Stimulated activated memory B cell treated with anti-CD40 and anti-IgM and Interleukin-4, amounts not matched to agents 10 μg/mL and 1 μg/mL and 100 μg/mL, for 72 hours (primary cell): Measurements from ENCODE around the gene USP19.

Experiments used
- ATAC-seq: fragments of 150-1000 bp; cut with Tn5 transposase; 2 replicates; pipeline ENCODE4 v1.10.0; 2021
- H3K27ac Mint-ChIP-seq: one replicate; pipeline ENCODE4 v1.8.0; 2022; ENCODE audit warnings: mild to moderate bottlenecking, mixed read lengths
- H3K27me3 Mint-ChIP-seq: one replicate; pipeline ENCODE4 v1.8.0; 2022; ENCODE audit warnings: mixed read lengths
- H3K36me3 Mint-ChIP-seq: one replicate; pipeline ENCODE4 v1.8.0; 2022; ENCODE audit warnings: mixed read lengths
- H3K4me1 Mint-ChIP-seq: one replicate; pipeline ENCODE4 v1.8.0; 2022; ENCODE audit warnings: mixed read lengths
- H3K4me3 Mint-ChIP-seq: one replicate; pipeline ENCODE4 v1.8.0; 2022; ENCODE audit warnings: mild to moderate bottlenecking, moderate library complexity, mixed read lengths
- H3K9me3 Mint-ChIP-seq: one replicate; pipeline ENCODE4 v1.8.0; 2022; ENCODE audit warnings: mixed read lengths

Gene USP19, protein sequence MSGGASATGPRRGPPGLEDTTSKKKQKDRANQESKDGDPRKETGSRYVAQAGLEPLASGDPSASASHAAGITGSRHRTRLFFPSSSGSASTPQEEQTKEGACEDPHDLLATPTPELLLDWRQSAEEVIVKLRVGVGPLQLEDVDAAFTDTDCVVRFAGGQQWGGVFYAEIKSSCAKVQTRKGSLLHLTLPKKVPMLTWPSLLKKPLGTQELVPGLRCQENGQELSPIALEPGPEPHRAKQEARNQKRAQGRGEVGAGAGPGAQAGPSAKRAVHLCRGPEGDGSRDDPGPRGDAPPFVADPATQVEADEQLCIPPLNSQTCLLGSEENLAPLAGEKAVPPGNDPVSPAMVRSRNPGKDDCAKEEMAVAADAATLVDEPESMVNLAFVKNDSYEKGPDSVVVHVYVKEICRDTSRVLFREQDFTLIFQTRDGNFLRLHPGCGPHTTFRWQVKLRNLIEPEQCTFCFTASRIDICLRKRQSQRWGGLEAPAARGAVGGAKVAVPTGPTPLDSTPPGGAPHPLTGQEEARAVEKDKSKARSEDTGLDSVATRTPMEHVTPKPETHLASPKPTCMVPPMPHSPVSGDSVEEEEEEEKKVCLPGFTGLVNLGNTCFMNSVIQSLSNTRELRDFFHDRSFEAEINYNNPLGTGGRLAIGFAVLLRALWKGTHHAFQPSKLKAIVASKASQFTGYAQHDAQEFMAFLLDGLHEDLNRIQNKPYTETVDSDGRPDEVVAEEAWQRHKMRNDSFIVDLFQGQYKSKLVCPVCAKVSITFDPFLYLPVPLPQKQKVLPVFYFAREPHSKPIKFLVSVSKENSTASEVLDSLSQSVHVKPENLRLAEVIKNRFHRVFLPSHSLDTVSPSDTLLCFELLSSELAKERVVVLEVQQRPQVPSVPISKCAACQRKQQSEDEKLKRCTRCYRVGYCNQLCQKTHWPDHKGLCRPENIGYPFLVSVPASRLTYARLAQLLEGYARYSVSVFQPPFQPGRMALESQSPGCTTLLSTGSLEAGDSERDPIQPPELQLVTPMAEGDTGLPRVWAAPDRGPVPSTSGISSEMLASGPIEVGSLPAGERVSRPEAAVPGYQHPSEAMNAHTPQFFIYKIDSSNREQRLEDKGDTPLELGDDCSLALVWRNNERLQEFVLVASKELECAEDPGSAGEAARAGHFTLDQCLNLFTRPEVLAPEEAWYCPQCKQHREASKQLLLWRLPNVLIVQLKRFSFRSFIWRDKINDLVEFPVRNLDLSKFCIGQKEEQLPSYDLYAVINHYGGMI (N-terminal part only)

GRCh38 chr3:49120438-49121131, at the start of gene USP19:
USP19 (minus strand) TSS chr3:49120823; CDS start chr3:49119145, 1,678 bp downstream.
- Mint-ChIP-seq H3K9me3 (no peaks in the 10 kb centered on the region), H3K4me1 (peaks cover 22% of the 10 kb centered on the region), H3K36me3 (peaks cover 28% of the 10 kb centered on the region), H3K27me3 (no peaks in the 10 kb centered on the region), H3K27ac (peak within 1 kb of the TSS; percentile 86), H3K4me3 (peak within 1 kb of the TSS; percentile 81)
- peak; percentile 96 for ATAC-seq

DNA sequence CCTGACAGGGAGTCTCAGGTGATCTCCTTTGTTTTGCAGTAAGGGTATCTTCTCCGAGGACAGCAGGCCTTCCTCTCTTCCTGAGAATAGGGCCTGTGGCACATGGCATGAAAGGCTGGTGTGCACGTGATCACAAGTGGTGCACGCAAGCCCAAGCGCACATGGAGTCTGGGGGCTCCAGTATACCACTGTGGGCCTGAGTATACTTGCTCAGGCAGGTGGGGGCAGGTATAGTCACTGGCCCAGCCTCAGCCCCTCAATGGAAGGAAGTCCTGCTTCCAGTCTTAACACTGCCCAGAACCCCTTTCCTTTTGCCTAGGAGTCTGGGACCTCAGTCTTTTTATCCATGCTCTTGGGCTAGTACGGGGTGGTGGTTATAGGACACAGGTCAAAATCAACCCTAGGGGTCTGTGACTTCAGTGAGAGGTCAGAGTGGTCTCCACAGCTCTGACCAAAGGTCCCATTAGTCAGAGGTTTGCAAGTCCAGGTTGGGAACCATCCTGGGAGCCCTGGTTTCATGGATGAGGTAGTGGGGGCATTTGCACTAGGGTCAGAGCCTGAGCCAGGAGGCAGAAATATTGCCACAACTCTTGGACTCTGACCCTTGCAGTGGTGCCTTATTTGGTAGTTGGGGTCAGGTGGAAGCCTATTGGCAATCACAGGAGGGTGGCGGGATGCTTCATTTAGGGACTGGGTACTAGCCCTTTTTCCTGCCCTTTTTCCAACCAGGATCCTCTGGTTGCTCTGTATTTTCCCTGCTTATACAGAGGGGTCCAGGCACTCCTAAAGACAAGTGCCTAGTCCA, 46.3 kb upstream of the USP19 start:
- Mint-ChIP-seq H3K36me3 (peaks cover 15% of the 10 kb centered on the region), H3K27ac (peak overlapping the region; percentile 97), H3K4me1 (peaks cover 32% of the 10 kb centered on the region), H3K9me3 (no peaks in the 10 kb centered on the region), H3K4me3 (peak overlapping the region; percentile 90), H3K27me3 (peaks cover 14% of the 10 kb centered on the region)
- no peak for ATAC-seq

- no peaks in the 10 kb centered on the region for H3K9me3 Mint-ChIP-seq
- peak; percentile 89 for ATAC-seq
- peaks cover 27% of the 10 kb centered on the region for H3K4me1 Mint-ChIP-seq
- H3K27me3 Mint-ChIP-seq, result peaks cover 14% of the 10 kb centered on the region
- peak within 1 kb of the TSS; percentile 98 for H3K4me3 Mint-ChIP-seq
- H3K36me3 Mint-ChIP-seq, result peaks cover 15% of the 10 kb centered on the region
- H3K27ac Mint-ChIP-seq, result peak within 1 kb of the TSS; percentile 97
These were observed 45.4 kb upstream of the USP19 start, which contains the start of gene CCDC71 for GRCh38 chr3:49165771-49166751. CCDC71 (minus strand) TSS chr3:49166331; CDS start chr3:49164208, 2,123 bp downstream.

- peak overlapping the region; percentile 98 for H3K4me3 Mint-ChIP-seq
- no peak for ATAC-seq
- H3K4me1 Mint-ChIP-seq, result peaks cover 21% of the 10 kb centered on the region
- H3K36me3 Mint-ChIP-seq, result peaks cover 15% of the 10 kb centered on the region
- H3K27me3 Mint-ChIP-seq, result peaks cover 12% of the 10 kb centered on the region
- H3K9me3 Mint-ChIP-seq, result no peaks in the 10 kb centered on the region
- peak overlapping the region; percentile 97 for H3K27ac Mint-ChIP-seq
These were observed 44.5 kb upstream of the USP19 start for GRCh38 chr3:49164983-49165720.

- H3K9me3 Mint-ChIP-seq, result no peaks in the 10 kb centered on the region
- no peak for ATAC-seq
- no peak overlapping the region for H3K27ac Mint-ChIP-seq
- no peaks in the 10 kb centered on the region for H3K27me3 Mint-ChIP-seq
- H3K4me3 Mint-ChIP-seq, result no peak overlapping the region
- H3K4me1 Mint-ChIP-seq, result peaks cover 21% of the 10 kb centered on the region
- peaks cover 15% of the 10 kb centered on the region for H3K36me3 Mint-ChIP-seq
These were observed 43.0 kb upstream of the USP19 start for GRCh38 chr3:49163609-49164008.

DNA sequence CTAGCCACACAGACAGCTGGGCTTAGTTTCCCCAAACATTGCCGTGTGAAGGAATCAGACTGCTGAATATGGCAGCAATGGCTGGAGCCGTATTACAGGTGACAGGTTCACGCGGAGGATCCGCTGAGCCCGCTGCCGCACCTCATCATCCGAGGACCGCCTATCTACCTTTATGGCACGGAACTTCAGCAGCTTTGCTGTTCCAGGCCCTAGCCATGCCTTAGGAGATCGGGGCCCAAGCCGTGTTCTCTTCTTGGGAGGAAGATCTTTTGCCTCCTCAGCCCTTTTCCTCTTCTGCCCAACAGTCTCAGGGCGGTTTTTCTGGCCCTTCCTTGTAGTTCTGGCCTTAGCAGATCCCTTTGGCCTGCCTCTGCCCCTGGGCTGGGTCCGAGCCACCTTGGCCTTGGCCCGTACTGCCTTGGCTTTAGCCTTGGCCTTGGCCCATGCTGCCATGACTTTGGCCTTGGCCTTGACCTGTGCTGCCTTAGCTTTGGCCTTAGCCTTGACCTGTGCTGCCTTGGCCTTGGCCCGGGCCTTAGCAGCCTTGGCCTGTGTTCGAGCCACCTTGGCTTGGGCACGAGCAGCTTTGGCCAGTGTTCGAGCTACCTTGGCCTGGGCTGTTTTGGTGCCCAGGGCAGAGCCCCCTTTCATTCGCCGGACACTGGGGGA, 42.3 kb upstream of the USP19 start:
- peaks cover 27% of the 10 kb centered on the region for H3K4me1 Mint-ChIP-seq
- H3K36me3 Mint-ChIP-seq, result peaks cover 15% of the 10 kb centered on the region
- H3K27me3 Mint-ChIP-seq, result no peaks in the 10 kb centered on the region
- H3K4me3 Mint-ChIP-seq, result no peak overlapping the region
- no peak for ATAC-seq
- no peaks in the 10 kb centered on the region for H3K9me3 Mint-ChIP-seq
- no peak overlapping the region for H3K27ac Mint-ChIP-seq

- Mint-ChIP-seq H3K9me3 (no peaks in the 10 kb centered on the region), H3K27ac (no peak overlapping the region), H3K4me1 (peaks cover 27% of the 10 kb centered on the region), H3K4me3 (no peak overlapping the region), H3K27me3 (no peaks in the 10 kb centered on the region), H3K36me3 (peaks cover 15% of the 10 kb centered on the region)
- ATAC-seq, result no peak
These were observed 41.3 kb upstream of the USP19 start for GRCh38 chr3:49161808-49162530.

DNA sequence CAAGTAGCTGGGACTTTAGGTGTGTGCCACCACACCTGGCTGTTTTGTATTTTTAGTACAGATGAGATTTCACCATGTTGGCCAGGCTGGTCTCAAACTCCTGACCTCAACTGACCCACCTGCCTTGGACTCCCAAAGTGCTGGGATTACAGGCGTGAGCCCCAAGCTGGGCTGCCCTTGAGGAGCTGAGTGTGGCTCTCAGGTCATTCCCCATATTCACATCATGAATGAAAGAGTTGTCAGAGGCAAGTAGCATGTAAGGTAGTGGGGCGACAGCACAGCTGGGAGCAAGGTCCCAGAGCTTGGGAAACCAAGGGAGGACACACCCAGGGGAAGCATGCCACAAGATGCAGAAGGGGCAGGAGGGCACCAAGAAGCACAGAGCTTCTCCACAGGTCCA, 40.6 kb upstream of the USP19 start:
- H3K36me3 Mint-ChIP-seq, result peaks cover 15% of the 10 kb centered on the region

GRCh38 chr3:49158792-49159191, 38.2 kb upstream of the USP19 start:
- Mint-ChIP-seq H3K36me3 (peaks cover 5% of the 10 kb centered on the region), H3K27ac (no peak overlapping the region), H3K4me3 (no peak overlapping the region), H3K9me3 (no peaks in the 10 kb centered on the region), H3K27me3 (no peaks in the 10 kb centered on the region), H3K4me1 (peaks cover 6% of the 10 kb centered on the region)
- no peak for ATAC-seq

More for the DNA sequence above, 40.6 kb upstream of the USP19 start:
- no peaks in the 10 kb centered on the region for H3K9me3 Mint-ChIP-seq
- no peak overlapping the region for H3K27ac Mint-ChIP-seq
- H3K4me1 Mint-ChIP-seq, result peaks cover 22% of the 10 kb centered on the region
- H3K27me3 Mint-ChIP-seq, result no peaks in the 10 kb centered on the region
- no peak for ATAC-seq
- H3K4me3 Mint-ChIP-seq, result no peak overlapping the region

GRCh38 chr3:49158103-49158709, 37.6 kb upstream of the USP19 start:
- Mint-ChIP-seq H3K4me1 (peaks cover 6% of the 10 kb centered on the region), H3K27ac (no peak overlapping the region), H3K4me3 (no peak overlapping the region), H3K36me3 (no peaks in the 10 kb centered on the region), H3K9me3 (no peaks in the 10 kb centered on the region), H3K27me3 (no peaks in the 10 kb centered on the region)
- peak; percentile 76 for ATAC-seq

DNA sequence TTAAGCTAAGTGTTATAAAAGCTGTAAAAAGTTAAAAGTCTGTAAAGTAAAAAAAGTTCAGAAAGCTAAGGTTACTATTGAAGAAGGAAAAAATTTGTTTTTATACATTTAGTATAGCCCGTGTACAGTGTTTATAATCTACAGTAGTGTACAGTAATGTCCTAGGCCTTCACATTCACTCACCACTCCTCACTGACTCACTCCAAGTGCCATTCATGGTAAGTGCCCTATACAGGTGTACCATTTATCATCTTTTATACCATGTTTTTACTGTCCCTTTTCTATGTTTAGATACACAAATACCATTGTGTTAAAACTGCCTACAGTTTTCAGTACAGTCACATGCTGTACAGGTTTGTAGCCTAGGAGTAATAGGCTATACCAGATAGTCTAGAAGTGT, 36.7 kb upstream of the USP19 start:
- no peak overlapping the region for H3K27ac Mint-ChIP-seq
- peaks cover 6% of the 10 kb centered on the region for H3K4me1 Mint-ChIP-seq
- H3K4me3 Mint-ChIP-seq, result no peak overlapping the region
- H3K27me3 Mint-ChIP-seq, result no peaks in the 10 kb centered on the region
- no peaks in the 10 kb centered on the region for H3K9me3 Mint-ChIP-seq
- no peak for ATAC-seq
- no peaks in the 10 kb centered on the region for H3K36me3 Mint-ChIP-seq
